T-helper 2 cell treated with Interferon-gamma antibody and Interleukin-4, amounts not matched to agents 5 μg/mL and 100 μg/mL, for 36 hours (primary cell): Measurements from ENCODE around the gene MYPN.

Source experiments
- DNase-seq: peaks from one replicate; pipeline ENCODE4 v3.0.0; 2021; ENCODE audit warnings: low spot score
- H3K27ac Mint-ChIP-seq: one replicate; pipeline ENCODE4 v1.8.0; 2021; ENCODE audit warnings: mild to moderate bottlenecking, mixed read lengths
- H3K27me3 Mint-ChIP-seq: one replicate; pipeline ENCODE4 v1.8.0; 2021; ENCODE audit warnings: low read depth, mixed read lengths
- H3K36me3 Mint-ChIP-seq: one replicate; pipeline ENCODE4 v1.8.0; 2021; ENCODE audit warnings: low read depth, mixed read lengths
- H3K4me1 Mint-ChIP-seq: one replicate; pipeline ENCODE4 v1.8.0; 2021; ENCODE audit warnings: low read depth, mixed read lengths
- H3K4me3 Mint-ChIP-seq: one replicate; pipeline ENCODE4 v1.8.0; 2022; ENCODE audit warnings: mild to moderate bottlenecking, moderate library complexity, mixed read lengths
- H3K9me3 Mint-ChIP-seq: one replicate; pipeline ENCODE4 v1.8.0; 2021; ENCODE audit warnings: mixed read lengths

Gene MYPN

DNA sequence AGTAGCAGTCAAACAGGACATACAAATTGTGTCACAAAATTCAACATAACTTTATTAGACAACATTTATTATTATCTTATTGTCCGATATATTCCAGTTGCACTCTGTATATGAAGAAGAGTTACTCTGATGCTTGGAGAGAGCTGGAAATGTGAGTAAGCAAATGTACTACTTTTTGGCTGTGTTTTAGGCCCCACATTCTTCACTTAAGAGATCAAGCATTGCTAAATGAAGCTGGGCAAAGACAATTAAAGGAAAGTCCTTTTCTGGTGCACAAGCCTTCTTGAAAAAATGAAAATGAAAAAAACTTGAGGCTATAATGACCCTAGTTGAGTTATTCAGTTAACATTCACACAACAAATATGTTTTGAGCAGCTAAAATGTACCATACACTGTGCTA, 26.1 kb downstream of the MYPN start:
- no peak for DNase-seq
- Mint-ChIP-seq H3K27ac (no peak overlapping the region), H3K4me3 (no peak overlapping the region), H3K9me3 (no peaks in the 10 kb centered on the region), H3K36me3 (no peaks in the 10 kb centered on the region), H3K27me3 (peaks cover 12% of the 10 kb centered on the region), H3K4me1 (no peaks in the 10 kb centered on the region)

DNA sequence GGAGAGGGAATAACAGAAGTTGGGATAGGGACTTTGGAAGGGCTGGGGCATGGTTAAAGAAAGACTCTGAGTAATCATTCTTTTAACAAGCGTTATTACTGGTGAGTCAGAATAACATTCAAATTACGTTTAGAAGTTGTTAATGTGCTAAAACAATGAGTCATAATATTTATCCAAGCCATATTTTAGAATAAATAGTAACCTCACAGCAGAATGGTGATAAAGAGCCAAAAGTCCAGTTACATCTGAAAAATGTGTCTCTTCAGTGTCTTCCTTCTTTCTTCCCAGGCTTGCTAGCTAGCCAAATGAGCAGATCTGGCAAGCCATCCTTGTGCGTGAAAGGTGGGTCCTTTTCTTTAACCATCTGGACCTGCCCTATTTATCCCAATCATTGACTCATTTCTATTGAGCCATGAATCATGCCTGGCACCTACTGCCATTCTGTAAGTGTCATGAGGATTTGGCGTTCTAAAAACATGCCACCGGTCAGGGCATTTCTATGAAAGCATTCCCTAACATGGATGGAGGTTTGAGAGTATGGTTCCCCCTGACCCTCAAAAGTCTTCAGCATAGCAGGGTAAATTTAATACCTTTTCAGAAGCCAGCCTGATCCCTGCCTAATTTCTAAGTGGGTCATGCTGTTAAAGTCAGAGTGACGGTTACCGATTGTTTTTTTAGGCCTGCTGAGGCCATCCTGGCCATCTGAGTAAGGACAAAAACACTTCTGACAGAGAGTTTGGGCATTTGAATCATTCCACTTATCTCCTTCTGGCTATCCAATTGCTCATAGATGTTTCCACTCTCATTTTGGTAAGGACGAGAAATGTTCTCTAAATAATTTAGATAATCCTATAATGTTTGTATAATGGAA, 26.9 kb downstream of the MYPN start:
- Mint-ChIP-seq H3K9me3 (no peaks in the 10 kb centered on the region), H3K27me3 (peaks cover 15% of the 10 kb centered on the region), H3K36me3 (no peaks in the 10 kb centered on the region), H3K4me3 (no peak overlapping the region), H3K4me1 (no peaks in the 10 kb centered on the region), H3K27ac (no peak overlapping the region)
- no peak for DNase-seq

- no peak for DNase-seq
- Mint-ChIP-seq H3K4me1 (no peaks in the 10 kb centered on the region), H3K9me3 (no peaks in the 10 kb centered on the region), H3K27me3 (peaks cover 15% of the 10 kb centered on the region), H3K4me3 (no peak overlapping the region), H3K27ac (no peak overlapping the region), H3K36me3 (no peaks in the 10 kb centered on the region)
These were observed 27.9 kb downstream of the MYPN start for GRCh38 chr10:68137171-68137570.

DNA sequence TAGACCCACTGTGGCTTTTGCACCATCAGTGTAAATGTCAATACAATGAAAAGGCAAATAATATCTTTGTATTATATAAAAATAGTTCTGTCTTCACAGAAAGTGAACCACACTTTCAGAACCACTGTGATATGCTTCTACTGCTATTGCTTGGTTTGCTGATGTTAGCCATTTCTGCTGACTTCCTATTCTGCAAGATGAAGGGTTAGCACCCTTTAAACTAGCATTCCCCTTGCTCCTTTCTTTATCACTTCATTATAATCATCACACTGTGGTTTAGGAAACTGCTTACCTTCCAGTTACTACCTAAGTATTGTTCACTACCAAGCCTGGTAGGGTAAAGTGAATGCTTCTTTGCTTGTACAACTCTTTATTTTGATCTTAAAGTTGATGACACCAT, 29.2 kb downstream of the MYPN start:
- Mint-ChIP-seq H3K27me3 (peaks cover 13% of the 10 kb centered on the region), H3K9me3 (no peaks in the 10 kb centered on the region), H3K4me3 (no peak overlapping the region), H3K4me1 (no peaks in the 10 kb centered on the region), H3K27ac (no peak overlapping the region), H3K36me3 (no peaks in the 10 kb centered on the region)
- DNase-seq: no peak

DNA sequence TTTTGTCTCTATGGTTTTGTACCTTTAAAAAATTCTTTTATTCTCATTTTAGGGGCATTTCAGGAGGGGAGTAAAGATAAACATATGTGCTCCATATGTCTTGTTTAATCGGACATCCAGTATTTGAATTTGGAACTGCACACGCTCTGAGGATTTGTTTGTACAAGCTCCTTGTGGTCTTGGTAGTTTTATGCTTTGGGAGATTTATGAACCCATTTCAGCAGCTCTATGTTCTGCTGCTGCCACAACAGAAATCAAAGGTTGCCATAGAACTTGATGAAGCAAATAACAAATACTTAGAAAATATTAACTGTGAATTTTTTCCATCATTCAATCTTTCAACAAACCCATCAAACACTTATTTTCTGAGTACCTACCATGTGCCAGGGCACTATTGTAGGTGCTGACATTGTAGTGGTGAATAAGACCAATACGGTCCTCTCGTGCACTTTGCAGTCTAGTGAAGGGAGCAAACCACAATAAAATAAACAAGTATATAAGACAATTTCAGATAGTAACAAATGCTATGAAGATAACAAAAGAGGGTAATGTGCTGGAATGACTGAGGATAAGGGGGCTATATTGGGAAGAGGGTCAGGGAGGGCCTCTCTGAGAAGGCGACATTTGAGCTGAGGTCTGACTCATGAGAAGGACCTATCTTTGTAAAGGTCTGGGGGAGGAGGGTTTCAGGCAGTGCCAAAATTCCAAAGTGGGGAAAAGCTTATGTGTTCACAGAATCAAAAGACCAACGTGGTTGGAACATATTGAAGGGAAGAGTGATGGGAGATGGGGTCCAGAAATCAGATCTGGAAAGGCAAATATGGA, 30.4 kb downstream of the MYPN start:
- H3K27ac Mint-ChIP-seq: no peak overlapping the region
- no peaks in the 10 kb centered on the region for H3K9me3 Mint-ChIP-seq
- H3K36me3 Mint-ChIP-seq: no peaks in the 10 kb centered on the region
- no peaks in the 10 kb centered on the region for H3K4me1 Mint-ChIP-seq
- no peak overlapping the region for H3K4me3 Mint-ChIP-seq
- DNase-seq: no peak
- peaks cover 13% of the 10 kb centered on the region for H3K27me3 Mint-ChIP-seq

GRCh38 chr10:68142761-68143160, 33.5 kb downstream of the MYPN start:
- DNase-seq: no peak
- Mint-ChIP-seq H3K4me1 (peaks cover 2% of the 10 kb centered on the region), H3K27ac (no peak overlapping the region), H3K27me3 (peaks cover 15% of the 10 kb centered on the region), H3K4me3 (no peak overlapping the region), H3K9me3 (no peaks in the 10 kb centered on the region), H3K36me3 (no peaks in the 10 kb centered on the region)

GRCh38 chr10:68144709-68145108, 35.4 kb downstream of the MYPN start:
- Mint-ChIP-seq H3K4me3 (no peak overlapping the region), H3K27me3 (peaks cover 14% of the 10 kb centered on the region), H3K27ac (no peak overlapping the region), H3K36me3 (no peaks in the 10 kb centered on the region), H3K4me1 (peaks cover 2% of the 10 kb centered on the region), H3K9me3 (no peaks in the 10 kb centered on the region)
- no peak for DNase-seq

GRCh38 chr10:68145705-68146104, 36.4 kb downstream of the MYPN start:
- Mint-ChIP-seq H3K27me3 (peaks cover 5% of the 10 kb centered on the region), H3K9me3 (no peaks in the 10 kb centered on the region), H3K4me3 (no peak overlapping the region), H3K36me3 (no peaks in the 10 kb centered on the region), H3K27ac (no peak overlapping the region), H3K4me1 (peaks cover 2% of the 10 kb centered on the region)
- DNase-seq: no peak

DNA sequence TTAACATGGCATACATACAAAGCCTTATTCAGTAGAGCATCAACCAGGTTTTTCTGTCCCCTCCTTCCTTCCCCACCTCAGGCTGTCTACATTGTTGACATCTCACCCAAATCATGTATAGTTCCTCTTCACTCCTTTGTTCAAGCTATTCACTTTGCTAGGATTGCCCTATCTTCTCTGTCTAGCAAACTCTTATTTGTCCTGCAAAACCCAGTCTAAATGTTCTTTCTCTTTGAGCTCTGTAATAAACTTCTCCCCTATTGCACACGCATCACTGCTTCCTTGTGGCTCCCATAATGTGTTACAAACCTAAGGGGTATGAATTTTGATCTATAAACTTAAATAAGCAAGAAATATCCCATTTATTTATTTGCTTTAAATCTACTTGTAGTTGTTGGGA, 36.8 kb downstream of the MYPN start:
- Mint-ChIP-seq H3K27me3 (peaks cover 5% of the 10 kb centered on the region), H3K36me3 (no peaks in the 10 kb centered on the region), H3K27ac (no peak overlapping the region), H3K4me1 (peaks cover 2% of the 10 kb centered on the region), H3K4me3 (no peak overlapping the region), H3K9me3 (no peaks in the 10 kb centered on the region)
- no peak for DNase-seq

GRCh38 chr10:68151453-68151852, 42.2 kb downstream of the MYPN start:
- Mint-ChIP-seq H3K27me3 (peaks cover 3% of the 10 kb centered on the region), H3K4me3 (no peak overlapping the region), H3K36me3 (no peaks in the 10 kb centered on the region), H3K9me3 (no peaks in the 10 kb centered on the region), H3K27ac (no peak overlapping the region), H3K4me1 (peaks cover 3% of the 10 kb centered on the region)
- DNase-seq: no peak

DNA sequence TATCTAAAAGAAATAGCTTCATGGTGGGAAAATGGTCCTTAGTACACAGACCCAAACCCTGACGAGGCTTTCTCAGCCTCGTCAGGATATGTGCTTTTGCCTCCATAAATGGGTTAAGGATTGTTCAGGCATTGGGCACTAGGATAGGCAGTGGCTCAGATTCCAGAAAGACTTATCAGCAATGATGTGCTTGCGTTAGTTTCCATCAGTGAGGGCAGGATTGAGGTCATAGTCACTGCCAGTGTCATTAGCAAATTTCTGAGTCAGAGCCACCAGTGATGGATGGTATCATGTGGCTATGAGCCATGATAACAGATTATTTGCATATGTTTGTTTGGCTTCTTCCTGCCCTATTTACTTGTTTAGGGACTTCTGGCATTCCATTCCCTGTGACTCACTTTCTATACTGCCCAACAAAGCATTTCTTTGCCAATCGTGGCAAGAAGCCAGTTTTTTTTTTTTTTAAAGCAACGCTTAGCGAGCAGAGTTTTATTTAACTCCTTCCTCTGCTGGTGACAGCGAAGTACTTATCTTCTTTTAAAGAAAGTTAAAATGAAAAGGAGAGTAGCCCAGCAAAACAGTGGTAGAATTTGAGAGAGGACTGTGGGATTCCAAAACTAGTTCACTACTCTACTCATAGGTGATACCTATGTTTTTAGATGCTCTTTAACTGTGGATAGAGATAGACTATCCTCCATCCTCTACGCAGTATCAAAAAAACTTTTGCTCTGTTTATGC, 44.4 kb downstream of the MYPN start:
- no peaks in the 10 kb centered on the region for H3K9me3 Mint-ChIP-seq
- DNase-seq: no peak
- H3K27me3 Mint-ChIP-seq: no peaks in the 10 kb centered on the region
- H3K27ac Mint-ChIP-seq: no peak overlapping the region
- no peaks in the 10 kb centered on the region for H3K36me3 Mint-ChIP-seq
- peaks cover 4% of the 10 kb centered on the region for H3K4me1 Mint-ChIP-seq
- no peak overlapping the region for H3K4me3 Mint-ChIP-seq

DNA sequence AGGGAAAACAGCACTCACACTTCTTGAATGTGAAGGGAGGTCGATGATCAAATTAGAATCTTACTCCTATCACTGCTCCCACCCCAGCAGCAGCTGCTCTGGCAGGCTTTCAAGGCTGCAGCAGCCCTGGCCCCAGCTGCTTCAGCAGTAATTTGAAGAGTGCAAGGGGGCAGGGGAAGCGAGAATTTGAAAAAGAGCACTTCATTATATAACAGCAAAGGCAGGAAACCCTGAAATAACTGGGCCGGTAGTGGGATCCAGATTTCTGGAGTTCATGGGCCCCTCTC, 44.9 kb downstream of the MYPN start:
- Mint-ChIP-seq H3K4me3 (no peak overlapping the region), H3K27ac (no peak overlapping the region), H3K4me1 (peaks cover 4% of the 10 kb centered on the region), H3K36me3 (no peaks in the 10 kb centered on the region), H3K27me3 (no peaks in the 10 kb centered on the region), H3K9me3 (no peaks in the 10 kb centered on the region)
- DNase-seq: no peak

- H3K27ac Mint-ChIP-seq: no peak overlapping the region
- no peak for DNase-seq
- no peak overlapping the region for H3K4me3 Mint-ChIP-seq
- no peaks in the 10 kb centered on the region for H3K9me3 Mint-ChIP-seq
- no peaks in the 10 kb centered on the region for H3K27me3 Mint-ChIP-seq
- H3K36me3 Mint-ChIP-seq: no peaks in the 10 kb centered on the region
- peaks cover 4% of the 10 kb centered on the region for H3K4me1 Mint-ChIP-seq
These were observed 46.4 kb downstream of the MYPN start for GRCh38 chr10:68155615-68156210.
